ENCODE data around the gene OPTC.

OPTC gene

DNA sequence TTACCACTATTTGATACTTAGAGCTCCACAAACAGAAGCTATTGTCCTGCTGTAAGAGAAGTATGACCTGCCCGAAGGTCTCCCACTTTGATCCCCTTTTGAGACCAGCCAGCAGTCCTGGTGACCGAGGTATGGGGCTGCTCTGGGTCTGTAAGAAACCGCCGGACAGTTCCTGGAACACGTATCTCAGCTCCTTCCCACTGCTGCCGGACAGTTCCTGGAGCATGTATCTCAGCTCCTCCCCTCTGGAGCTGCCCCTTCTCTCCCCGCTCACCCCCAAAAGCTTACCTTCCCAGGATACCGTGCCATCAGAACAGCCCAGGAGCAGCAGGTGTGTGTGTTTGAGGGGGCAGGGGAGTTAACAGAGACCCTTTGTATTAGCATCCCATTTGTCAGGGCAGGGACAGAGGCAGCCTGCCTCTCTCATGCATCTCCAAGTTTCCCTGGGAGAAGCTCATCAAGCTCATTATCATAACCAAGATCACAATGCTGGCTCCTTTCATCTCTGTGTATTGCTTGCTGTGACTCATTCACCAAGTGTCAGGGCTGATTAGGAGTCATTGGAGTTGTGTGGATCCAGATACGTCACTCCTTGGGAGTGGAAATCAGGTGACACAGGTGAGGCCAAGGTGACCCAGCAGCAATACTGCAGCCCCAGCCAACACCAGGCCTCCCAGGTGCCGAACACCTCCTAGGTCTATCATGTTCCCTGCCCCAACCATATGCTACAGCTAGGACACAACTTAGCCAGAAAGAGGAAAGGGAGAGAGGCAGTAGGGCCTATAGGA lies 25.3 kb downstream of the OPTC start:
- FAIRE-seq (no peak), DNase-seq (ENCODE audit: insufficient read length, low spot score) (no peak)
- TF ChIP-seq SPI1 (IDR thresholded peaks at IDR 0.05; ENCODE audit: low read depth, low read length) (no peak), POLR2AphosphoS5 (IDR thresholded peaks at IDR 0.05; ENCODE audit: low read depth, low read length) (no peak), POLR2A (IDR thresholded peaks at IDR 0.05; ENCODE audit: low read depth, low read length) (no peak), TAF1 (IDR thresholded peaks at IDR 0.05; ENCODE audit: low read depth, low read length) (no peak), PAX5 (IDR thresholded peaks at IDR 0.05; ENCODE audit: insufficient read depth, low read length, severe bottlenecking) (no peak), POU2F2 (IDR thresholded peaks at IDR 0.05; ENCODE audit: low read depth, low read length) (no peak)

DNA sequence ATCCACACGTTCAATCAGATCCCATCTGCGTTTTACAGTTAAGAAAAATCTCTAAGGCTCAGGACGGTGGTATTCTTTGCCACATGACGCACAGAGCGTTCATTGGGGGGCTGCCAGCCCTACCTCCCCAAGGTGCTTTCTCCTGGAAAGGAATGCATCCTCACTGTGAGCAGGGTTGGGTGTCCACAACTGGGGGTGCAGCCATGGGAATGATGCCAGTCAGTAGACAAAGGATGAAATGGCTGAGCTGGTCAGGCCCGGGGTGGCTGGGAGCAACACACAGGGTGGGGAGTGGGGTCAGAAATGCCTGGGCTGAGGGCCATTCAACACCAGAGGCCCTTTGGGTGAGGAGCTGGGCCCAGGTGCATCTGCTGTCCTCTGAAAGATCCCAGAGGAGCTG lies 25.9 kb downstream of the OPTC start:
- DNase-seq (ENCODE audit: insufficient read length, low spot score): no peak
- FAIRE-seq: no peak
- TF ChIP-seq POU2F2 (IDR thresholded peaks at IDR 0.05; ENCODE audit: low read depth, low read length) (no peak), TAF1 (IDR thresholded peaks at IDR 0.05; ENCODE audit: low read depth, low read length) (no peak)

DNA sequence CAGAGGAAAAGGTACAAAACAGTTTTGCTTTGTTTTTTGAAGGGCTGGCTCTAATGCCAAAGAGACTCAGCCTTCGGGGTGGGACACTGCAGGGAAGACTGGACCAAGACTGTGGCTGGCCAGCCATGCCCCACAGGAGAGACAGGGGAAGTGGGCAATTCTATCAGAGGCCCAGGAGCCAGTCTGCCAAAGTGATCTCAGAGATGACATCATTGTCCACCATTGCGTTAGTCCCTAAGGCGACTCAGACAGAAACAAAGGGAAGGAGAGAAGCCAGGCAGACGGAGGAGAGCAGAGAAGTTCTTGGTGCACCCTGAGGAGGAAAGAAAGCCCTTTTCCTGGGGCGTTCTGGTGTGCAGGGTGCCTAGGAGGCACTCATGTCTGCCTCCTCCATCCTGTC lies 26.4 kb downstream of the OPTC start:
- no peak for FAIRE-seq
- no peak for TF ChIP-seq TAF1 (IDR thresholded peaks at IDR 0.05; ENCODE audit: low read depth, low read length)
- no peak for TF ChIP-seq POLR2A (IDR thresholded peaks at IDR 0.05; ENCODE audit: low read depth, low read length)
- no peak for TF ChIP-seq SPI1 (IDR thresholded peaks at IDR 0.05; ENCODE audit: low read depth, low read length)
- no peak for TF ChIP-seq POU2F2 (IDR thresholded peaks at IDR 0.05; ENCODE audit: low read depth, low read length)
- TF ChIP-seq POLR2AphosphoS5 (IDR thresholded peaks at IDR 0.05; ENCODE audit: low read depth, low read length): no peak
- no peak for TF ChIP-seq PAX5 (IDR thresholded peaks at IDR 0.05; ENCODE audit: insufficient read depth, low read length, severe bottlenecking)
- no peak for DNase-seq (ENCODE audit: insufficient read length, low spot score)

DNA sequence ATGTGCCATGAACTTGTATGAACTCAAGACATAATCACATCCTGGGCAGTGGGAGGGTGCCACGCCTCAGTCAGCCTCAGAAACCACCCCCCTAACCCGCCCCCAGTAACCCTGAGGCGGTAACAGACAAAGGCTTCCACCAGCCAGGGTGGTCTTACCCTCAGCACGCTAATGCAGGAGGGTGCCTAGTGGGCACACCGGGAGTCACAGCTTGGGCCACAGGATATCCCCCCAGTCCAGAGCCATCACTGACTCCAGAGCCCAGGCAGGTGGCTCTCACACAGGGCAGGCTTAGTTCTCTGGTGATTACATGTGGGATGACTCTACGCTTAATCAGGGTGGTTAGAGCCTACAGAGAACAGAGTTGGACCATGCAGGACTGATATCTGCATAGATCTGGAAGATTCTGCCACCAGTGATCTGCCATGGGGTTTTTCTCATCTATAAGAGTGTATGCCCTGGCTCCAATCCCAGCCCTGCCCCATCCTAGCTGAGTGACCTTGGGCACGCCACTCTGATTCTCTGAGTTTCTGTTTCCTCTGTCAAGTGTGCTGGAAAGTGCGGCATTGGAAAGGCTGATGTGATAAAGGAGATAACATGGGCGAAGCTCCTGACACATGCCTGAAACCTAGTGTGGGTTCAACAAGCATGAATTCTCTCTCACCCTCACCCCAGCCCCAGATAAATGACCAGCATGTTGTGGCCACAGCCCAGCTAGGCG lies 27.3 kb downstream of the OPTC start:
- TF ChIP-seq PAX5 (IDR thresholded peaks at IDR 0.05; ENCODE audit: insufficient read depth, low read length, severe bottlenecking) (no peak), TAF1 (IDR thresholded peaks at IDR 0.05; ENCODE audit: low read depth, low read length) (no peak), POLR2A (IDR thresholded peaks at IDR 0.05; ENCODE audit: low read depth, low read length) (no peak), POLR2AphosphoS5 (IDR thresholded peaks at IDR 0.05; ENCODE audit: low read depth, low read length) (no peak), POU2F2 (IDR thresholded peaks at IDR 0.05; ENCODE audit: low read depth, low read length) (no peak), SPI1 (IDR thresholded peaks at IDR 0.05; ENCODE audit: low read depth, low read length) (no peak)
- no peak for DNase-seq (ENCODE audit: insufficient read length, low spot score)
- FAIRE-seq: no peak

DNA sequence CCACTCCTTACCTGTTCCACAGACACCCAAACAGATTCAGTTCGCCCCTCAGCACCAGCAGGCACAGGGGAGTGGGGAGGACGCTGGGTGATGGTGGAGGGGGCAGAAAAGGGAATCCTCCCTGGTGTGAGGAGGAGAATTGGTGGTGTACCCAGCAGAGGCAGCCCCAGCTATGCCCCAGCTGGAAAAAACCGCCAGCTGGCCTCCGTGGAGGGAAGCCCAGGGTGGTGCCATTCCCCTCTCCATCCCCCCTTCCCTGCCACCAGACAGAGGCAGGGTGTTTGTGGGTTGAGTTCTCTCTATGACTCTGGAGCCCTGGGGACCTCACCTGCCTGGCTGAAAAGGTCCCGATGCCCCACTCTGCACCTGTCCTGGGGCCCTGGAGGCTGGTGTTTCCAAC lies 27.9 kb downstream of the OPTC start:
- DNase-seq (ENCODE audit: insufficient read length, low spot score) (no peak), FAIRE-seq (no peak)
- TF ChIP-seq POLR2AphosphoS5 (IDR thresholded peaks at IDR 0.05; ENCODE audit: low read depth, low read length): no peak
- no peak for TF ChIP-seq SPI1 (IDR thresholded peaks at IDR 0.05; ENCODE audit: low read depth, low read length)
- no peak for TF ChIP-seq PAX5 (IDR thresholded peaks at IDR 0.05; ENCODE audit: insufficient read depth, low read length, severe bottlenecking)
- no peak for TF ChIP-seq POU2F2 (IDR thresholded peaks at IDR 0.05; ENCODE audit: low read depth, low read length)
- TF ChIP-seq TAF1 (IDR thresholded peaks at IDR 0.05; ENCODE audit: low read depth, low read length): no peak
- TF ChIP-seq POLR2A (IDR thresholded peaks at IDR 0.05; ENCODE audit: low read depth, low read length): no peak

DNA sequence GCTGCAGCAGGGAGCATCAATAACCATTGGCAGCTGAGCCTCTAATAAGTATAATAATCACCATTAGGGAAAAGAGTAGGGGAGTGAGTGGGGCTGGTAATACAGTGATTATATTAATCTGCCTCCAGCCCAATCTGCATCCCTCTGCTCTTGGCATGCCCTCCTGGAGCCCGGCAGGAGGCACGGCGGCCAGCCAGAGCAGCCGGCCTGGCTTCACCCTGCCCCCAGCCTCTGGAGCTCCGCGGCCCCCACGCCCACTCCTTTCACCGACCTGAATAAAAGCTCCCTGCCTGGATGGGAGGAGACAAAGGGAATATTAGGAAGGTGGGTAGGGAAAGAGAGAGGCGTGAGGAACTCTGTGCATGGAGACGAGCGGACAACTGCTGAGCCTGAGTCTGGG lies 28.3 kb downstream of the OPTC start:
- FAIRE-seq (no peak), DNase-seq (ENCODE audit: insufficient read length, low spot score) (no peak)
- TF ChIP-seq PAX5 (IDR thresholded peaks at IDR 0.05; ENCODE audit: insufficient read depth, low read length, severe bottlenecking) (no peak), POLR2AphosphoS5 (IDR thresholded peaks at IDR 0.05; ENCODE audit: low read depth, low read length) (no peak), TAF1 (IDR thresholded peaks at IDR 0.05; ENCODE audit: low read depth, low read length) (no peak), POLR2A (IDR thresholded peaks at IDR 0.05; ENCODE audit: low read depth, low read length) (no peak), POU2F2 (IDR thresholded peaks at IDR 0.05; ENCODE audit: low read depth, low read length) (no peak), SPI1 (IDR thresholded peaks at IDR 0.05; ENCODE audit: low read depth, low read length) (no peak)

DNA sequence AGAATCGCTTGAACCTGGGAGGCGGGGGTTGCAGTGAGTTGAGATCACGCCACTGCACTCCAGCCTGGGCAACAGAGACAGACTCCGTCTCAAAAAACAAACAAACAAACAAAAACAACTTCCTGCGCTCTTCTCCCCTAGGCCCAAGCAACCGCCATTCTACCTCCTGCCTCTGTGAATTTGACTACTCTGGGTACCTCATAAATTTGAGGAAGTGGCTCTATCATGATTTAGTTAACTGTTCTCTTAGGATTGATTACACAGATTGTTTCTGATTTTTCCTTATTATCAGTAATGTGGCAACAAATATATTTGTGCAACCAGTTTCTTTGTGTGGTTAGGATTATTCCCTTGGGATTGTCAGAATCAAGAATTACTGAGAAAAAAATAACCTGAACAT lies 29.7 kb downstream of the OPTC start:
- TF ChIP-seq PAX5 (IDR thresholded peaks at IDR 0.05; ENCODE audit: insufficient read depth, low read length, severe bottlenecking): no peak
- peak; percentile 38; the same call in 1 of the 2 replicates for TF ChIP-seq SPI1 (IDR thresholded peaks at IDR 0.05; ENCODE audit: low read depth, low read length)
- FAIRE-seq (no peak), DNase-seq (ENCODE audit: insufficient read length, low spot score) (no peak)

DNA sequence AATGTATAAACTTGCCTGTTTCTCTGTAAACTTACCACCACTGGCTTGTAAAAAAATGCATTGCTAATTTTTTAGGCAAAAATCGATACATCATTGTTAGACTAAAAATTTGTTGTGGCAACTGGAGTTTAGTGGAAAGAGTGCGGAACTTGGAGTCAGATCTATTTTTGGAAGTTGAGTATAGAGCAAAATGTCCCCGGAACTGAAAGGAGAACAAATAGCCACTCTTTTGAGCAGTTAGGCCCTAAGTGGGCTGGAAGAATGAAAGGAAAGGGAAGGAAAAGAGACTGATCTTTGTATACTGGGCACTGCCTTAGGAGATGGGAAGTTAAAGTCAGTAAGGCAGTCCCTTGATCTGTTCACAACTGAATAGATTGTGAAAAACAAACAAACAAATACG lies 30.2 kb downstream of the OPTC start:
- TF ChIP-seq PAX5 (IDR thresholded peaks at IDR 0.05; ENCODE audit: insufficient read depth, low read length, severe bottlenecking): no peak
- no peak for TF ChIP-seq POLR2AphosphoS5 (IDR thresholded peaks at IDR 0.05; ENCODE audit: low read depth, low read length)
- TF ChIP-seq SPI1 (IDR thresholded peaks at IDR 0.05; ENCODE audit: low read depth, low read length): no peak
- TF ChIP-seq TAF1 (IDR thresholded peaks at IDR 0.05; ENCODE audit: low read depth, low read length): no peak
- no peak for TF ChIP-seq POLR2A (IDR thresholded peaks at IDR 0.05; ENCODE audit: low read depth, low read length)
- TF ChIP-seq POU2F2 (IDR thresholded peaks at IDR 0.05; ENCODE audit: low read depth, low read length): no peak
- DNase-seq (ENCODE audit: insufficient read length, low spot score): no peak
- FAIRE-seq: no peak

DNA sequence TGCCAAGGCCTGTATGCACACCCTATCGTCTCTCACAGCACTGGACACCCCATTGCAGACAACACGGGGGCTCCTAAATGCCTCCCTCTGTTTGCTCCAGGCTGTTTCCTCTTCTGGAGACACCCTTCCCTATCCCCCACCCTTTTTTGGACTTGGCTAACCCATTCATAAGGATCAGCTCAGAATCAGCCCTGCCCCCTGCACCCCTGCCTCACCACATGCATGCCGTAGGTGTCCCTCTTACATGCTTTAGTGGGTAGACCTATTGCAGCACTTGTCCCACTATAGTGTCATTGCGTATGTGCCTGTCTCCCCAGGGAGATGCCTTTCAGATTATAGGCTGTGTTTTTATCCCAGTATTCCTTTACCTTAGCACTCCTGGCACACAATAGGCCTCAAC lies 30.9 kb downstream of the OPTC start:
- no peak for DNase-seq (ENCODE audit: insufficient read length, low spot score)
- no peak for FAIRE-seq

More for the DNA sequence above, 30.9 kb downstream of the OPTC start:
- TF ChIP-seq POU2F2 (IDR thresholded peaks at IDR 0.05; ENCODE audit: low read depth, low read length): no peak
- no peak for TF ChIP-seq POLR2A (IDR thresholded peaks at IDR 0.05; ENCODE audit: low read depth, low read length)
- no peak for TF ChIP-seq POLR2AphosphoS5 (IDR thresholded peaks at IDR 0.05; ENCODE audit: low read depth, low read length)
- no peak for TF ChIP-seq SPI1 (IDR thresholded peaks at IDR 0.05; ENCODE audit: low read depth, low read length)
- no peak for TF ChIP-seq TAF1 (IDR thresholded peaks at IDR 0.05; ENCODE audit: low read depth, low read length)
- TF ChIP-seq PAX5 (IDR thresholded peaks at IDR 0.05; ENCODE audit: insufficient read depth, low read length, severe bottlenecking): no peak

Measured in GM12891 (cell line).